ENCODE results near the gene SRD5A3.

GRCh38 chr4:55398461-55398860 lies 52.4 kb downstream of the SRD5A3 start:
- no peak for TF ChIP-seq CTCF (IDR thresholded peaks at IDR 0.05)
- TF ChIP-seq POLR2A (IDR thresholded peaks at IDR 0.05; ENCODE audit: low read depth) = no peak
